ENCODE results near the gene BZW2. TPM values are rescaled to one million over a fixed set of nuclear protein-coding genes. Genes with fewer than 3 reads are reported as not detected.

The BZW2 gene
- total RNA-seq, 4 donors from 2014 or later: 43.6 to 82.4 (median 64.8) TPM

GRCh38 chr7:16712916-16713315 lies 66.9 kb downstream of the BZW2 start:
- Histone ChIP-seq H3K9me3 (no peaks in the 10 kb centered on the region), H3K4me1 (no peaks in the 10 kb centered on the region), H3K27me3 (no peaks in the 10 kb centered on the region), H3K36me3 (peaks cover 0 to 12% of the 10 kb centered on the region in 2 donors), H3K4me3 (no peak overlapping the region), H3K27ac (no peak overlapping the region)
- no peak for ATAC-seq
- WGBS, 2 donors (ENCODE audit: low coverage in 1 of 2): 93 to 96% methylated on average over 3 to 4 of the region's 4 CpGs
- TF ChIP-seq EP300 (IDR thresholded peaks at IDR 0.05) (no peak), POLR2A (IDR thresholded peaks at IDR 0.05) (no peak), POLR2AphosphoS5 (IDR thresholded peaks at IDR 0.05) (no peak)
- TF ChIP-seq, protein P1, sequence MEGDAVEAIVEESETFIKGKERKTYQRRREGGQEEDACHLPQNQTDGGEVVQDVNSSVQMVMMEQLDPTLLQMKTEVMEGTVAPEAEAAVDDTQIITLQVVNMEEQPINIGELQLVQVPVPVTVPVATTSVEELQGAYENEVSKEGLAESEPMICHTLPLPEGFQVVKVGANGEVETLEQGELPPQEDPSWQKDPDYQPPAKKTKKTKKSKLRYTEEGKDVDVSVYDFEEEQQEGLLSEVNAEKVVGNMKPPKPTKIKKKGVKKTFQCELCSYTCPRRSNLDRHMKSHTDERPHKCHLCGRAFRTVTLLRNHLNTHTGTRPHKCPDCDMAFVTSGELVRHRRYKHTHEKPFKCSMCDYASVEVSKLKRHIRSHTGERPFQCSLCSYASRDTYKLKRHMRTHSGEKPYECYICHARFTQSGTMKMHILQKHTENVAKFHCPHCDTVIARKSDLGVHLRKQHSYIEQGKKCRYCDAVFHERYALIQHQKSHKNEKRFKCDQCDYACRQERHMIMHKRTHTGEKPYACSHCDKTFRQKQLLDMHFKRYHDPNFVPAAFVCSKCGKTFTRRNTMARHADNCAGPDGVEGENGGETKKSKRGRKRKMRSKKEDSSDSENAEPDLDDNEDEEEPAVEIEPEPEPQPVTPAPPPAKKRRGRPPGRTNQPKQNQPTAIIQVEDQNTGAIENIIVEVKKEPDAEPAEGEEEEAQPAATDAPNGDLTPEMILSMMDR (IDR thresholded peaks at IDR 0.05): no peak

GRCh38 chr7:16715928-16716327 lies 69.9 kb downstream of the BZW2 start:
- TF ChIP-seq POLR2A (IDR thresholded peaks at IDR 0.05) (no peak), POLR2AphosphoS5 (IDR thresholded peaks at IDR 0.05) (no peak), EP300 (IDR thresholded peaks at IDR 0.05) (no peak)
- TF ChIP-seq, protein P1 (IDR thresholded peaks at IDR 0.05): no peak
- no peaks in the 10 kb centered on the region for H3K36me3 ChIP-seq
- no peak overlapping the region for H3K27ac ChIP-seq
- H3K9me3 ChIP-seq: no peaks in the 10 kb centered on the region
- H3K4me3 ChIP-seq: no peak overlapping the region
- no peaks in the 10 kb centered on the region for H3K4me1 ChIP-seq
- ATAC-seq: no peak
- no peaks in the 10 kb centered on the region for H3K27me3 ChIP-seq

DNA sequence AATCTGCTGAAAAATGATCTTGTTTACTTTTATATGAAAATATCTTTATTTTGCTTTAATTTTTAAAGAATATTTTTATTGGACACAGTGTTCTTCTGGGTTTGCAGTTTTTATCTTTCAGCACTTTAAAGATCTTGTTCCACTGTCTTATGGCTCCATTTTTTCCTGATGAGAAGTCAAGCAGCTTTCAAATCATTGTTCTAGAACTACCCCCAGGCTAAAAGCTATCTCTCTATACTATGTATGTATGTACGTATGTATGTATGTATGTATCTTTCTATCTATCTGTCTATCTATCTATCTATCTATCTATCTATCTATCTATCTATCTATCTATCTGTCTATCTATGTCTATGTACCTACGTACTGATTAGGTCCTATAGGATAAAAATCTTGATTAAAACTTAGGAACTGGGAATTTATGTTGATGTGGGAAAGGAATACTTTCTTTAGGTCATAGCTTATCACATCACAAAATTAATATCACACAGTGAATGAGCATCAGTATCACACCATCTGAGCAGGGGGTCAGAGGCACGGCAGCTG lies 72.2 kb downstream of the BZW2 start:
- 96 to 100% methylated on average over 2 to 3 of the region's 3 CpGs for WGBS, 2 donors (ENCODE audit: low coverage in 1 of 2)
- no peak for TF ChIP-seq EP300 (IDR thresholded peaks at IDR 0.05)
- no peak for TF ChIP-seq POLR2AphosphoS5 (IDR thresholded peaks at IDR 0.05)
- TF ChIP-seq, protein P1 (IDR thresholded peaks at IDR 0.05): no peak
- TF ChIP-seq POLR2A (IDR thresholded peaks at IDR 0.05): no peak
- Histone ChIP-seq H3K4me3 (no peak overlapping the region), H3K27ac (no peak overlapping the region), H3K27me3 (no peaks in the 10 kb centered on the region), H3K4me1 (no peaks in the 10 kb centered on the region), H3K36me3 (no peaks in the 10 kb centered on the region), H3K9me3 (no peaks in the 10 kb centered on the region)
- no peak for ATAC-seq

DNA sequence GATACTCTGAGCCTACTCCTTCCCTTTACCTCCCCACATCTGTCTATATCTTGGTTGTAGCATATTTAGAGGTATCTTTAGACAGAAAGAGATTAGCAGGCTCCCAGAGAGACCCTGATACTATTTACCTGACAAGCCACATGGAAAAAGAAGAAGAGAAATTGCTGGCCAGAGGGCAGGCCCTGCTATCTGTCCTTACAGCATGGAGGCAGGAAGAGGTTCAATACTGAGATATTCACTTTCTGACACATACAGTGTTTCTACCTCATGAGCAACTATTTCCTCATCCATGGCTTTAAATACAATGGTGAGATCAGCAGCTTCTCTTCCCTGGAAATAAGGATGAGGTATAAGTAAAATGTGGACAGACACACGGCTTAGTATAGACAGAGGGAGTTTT lies 73.7 kb downstream of the BZW2 start:
- Histone ChIP-seq H3K4me1 (no peaks in the 10 kb centered on the region), H3K36me3 (no peaks in the 10 kb centered on the region), H3K4me3 (no peak overlapping the region), H3K9me3 (no peaks in the 10 kb centered on the region), H3K27ac (no peak overlapping the region), H3K27me3 (no peaks in the 10 kb centered on the region)
- TF ChIP-seq, protein P1 (IDR thresholded peaks at IDR 0.05): no peak
- TF ChIP-seq EP300 (IDR thresholded peaks at IDR 0.05) (no peak), POLR2AphosphoS5 (IDR thresholded peaks at IDR 0.05) (no peak), POLR2A (IDR thresholded peaks at IDR 0.05) (no peak)
- 100% methylated on average over 1 of the region's 1 CpG for WGBS, 2 donors (ENCODE audit: low coverage in 1 of 2)
- ATAC-seq: no peak

- Histone ChIP-seq H3K36me3 (no peaks in the 10 kb centered on the region), H3K27ac (no peak overlapping the region), H3K4me3 (no peak overlapping the region), H3K9me3 (no peaks in the 10 kb centered on the region), H3K27me3 (no peaks in the 10 kb centered on the region), H3K4me1 (no peaks in the 10 kb centered on the region)
- TF ChIP-seq, protein P1 (IDR thresholded peaks at IDR 0.05): no peak
- TF ChIP-seq POLR2A (IDR thresholded peaks at IDR 0.05): no peak
- TF ChIP-seq POLR2AphosphoS5 (IDR thresholded peaks at IDR 0.05): no peak
- no peak for TF ChIP-seq EP300 (IDR thresholded peaks at IDR 0.05)
- WGBS, 2 donors (ENCODE audit: low coverage in 1 of 2): 87 to 100% methylated on average over 4 of the region's 4 CpGs
- no peak for ATAC-seq
Measured at GRCh38 chr7:16721541-16721940, 75.6 kb downstream of the BZW2 start.
